ENCODE results near the gene SRSF9.

DNA sequence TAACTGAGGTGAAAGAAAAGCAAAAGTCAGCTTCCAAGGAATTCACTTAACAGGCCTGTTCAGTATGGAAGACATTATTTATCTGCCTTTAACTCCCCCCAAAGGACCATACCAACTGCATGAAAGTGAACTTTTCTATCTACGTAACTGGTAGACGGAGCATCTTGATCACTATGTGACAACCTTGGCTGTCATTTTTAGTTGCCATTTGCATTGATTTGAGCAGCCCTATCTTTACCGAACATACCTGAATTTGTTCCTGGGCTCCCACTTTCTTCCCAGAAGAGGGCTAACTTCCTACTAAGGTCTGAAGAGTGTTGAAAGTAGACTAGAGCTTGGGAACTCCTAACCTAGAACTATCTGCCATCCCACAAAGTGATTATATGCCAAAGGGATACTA lies 9.4 kb downstream of the SRSF9 start:
- no peak for TF ChIP-seq POLR2A (IDR thresholded peaks at IDR 0.05)
- TF ChIP-seq, protein P1, sequence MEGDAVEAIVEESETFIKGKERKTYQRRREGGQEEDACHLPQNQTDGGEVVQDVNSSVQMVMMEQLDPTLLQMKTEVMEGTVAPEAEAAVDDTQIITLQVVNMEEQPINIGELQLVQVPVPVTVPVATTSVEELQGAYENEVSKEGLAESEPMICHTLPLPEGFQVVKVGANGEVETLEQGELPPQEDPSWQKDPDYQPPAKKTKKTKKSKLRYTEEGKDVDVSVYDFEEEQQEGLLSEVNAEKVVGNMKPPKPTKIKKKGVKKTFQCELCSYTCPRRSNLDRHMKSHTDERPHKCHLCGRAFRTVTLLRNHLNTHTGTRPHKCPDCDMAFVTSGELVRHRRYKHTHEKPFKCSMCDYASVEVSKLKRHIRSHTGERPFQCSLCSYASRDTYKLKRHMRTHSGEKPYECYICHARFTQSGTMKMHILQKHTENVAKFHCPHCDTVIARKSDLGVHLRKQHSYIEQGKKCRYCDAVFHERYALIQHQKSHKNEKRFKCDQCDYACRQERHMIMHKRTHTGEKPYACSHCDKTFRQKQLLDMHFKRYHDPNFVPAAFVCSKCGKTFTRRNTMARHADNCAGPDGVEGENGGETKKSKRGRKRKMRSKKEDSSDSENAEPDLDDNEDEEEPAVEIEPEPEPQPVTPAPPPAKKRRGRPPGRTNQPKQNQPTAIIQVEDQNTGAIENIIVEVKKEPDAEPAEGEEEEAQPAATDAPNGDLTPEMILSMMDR (IDR thresholded peaks at IDR 0.05): no peak
- no peak for TF ChIP-seq POLR2AphosphoS5 (IDR thresholded peaks at IDR 0.05)
